Measurements from ENCODE around the gene EGR2.

The EGR2 gene

GRCh38 chr10:62816331-62817120 lies at the start of gene EGR2:
Gene EGR2 (minus strand): TSS chr10:62816366. CDS start chr10:62816029, 337 bp downstream.
- peak within 1 kb of the TSS; percentile 69 for H3K4me3 ChIP-seq (replicated peaks; ENCODE audit: low read depth, low read length)
- peak; percentile 97 for DNase-seq (ENCODE audit: low read depth)
- TF ChIP-seq CTCF (IDR thresholded peaks at IDR 0.05; ENCODE audit: low read length, missing control alignments) = no peak

GRCh38 chr10:62862447-62862846 lies 46.3 kb upstream of the EGR2 start:
- DNase-seq (ENCODE audit: low read depth) = no peak
- H3K4me3 ChIP-seq (replicated peaks; ENCODE audit: low read depth, low read length) = no peak overlapping the region
- TF ChIP-seq CTCF (IDR thresholded peaks at IDR 0.05; ENCODE audit: low read length, missing control alignments) = no peak

DNA sequence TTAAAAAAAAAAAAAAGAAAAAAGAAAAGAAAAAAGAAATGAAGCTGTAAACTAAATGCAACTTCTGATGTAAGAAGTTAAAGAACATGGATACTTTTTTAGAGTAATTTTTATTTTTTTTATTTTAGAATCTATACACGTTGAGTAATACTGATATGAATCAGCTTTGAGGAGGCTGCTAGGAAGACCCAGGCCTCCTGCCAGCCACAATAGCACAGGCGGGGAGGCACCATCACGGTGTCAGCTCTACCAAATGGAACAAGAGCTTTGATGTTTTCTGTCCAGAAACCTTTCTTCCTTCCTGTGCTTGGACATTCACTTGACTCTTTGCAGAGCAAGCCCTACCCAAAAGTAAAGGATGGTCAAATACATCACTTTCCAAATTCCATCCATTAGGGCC lies 45.3 kb upstream of the EGR2 start:
- peak; percentile 14 for DNase-seq (ENCODE audit: low read depth)
- no peak overlapping the region for H3K4me3 ChIP-seq (replicated peaks; ENCODE audit: low read depth, low read length)
- no peak for TF ChIP-seq CTCF (IDR thresholded peaks at IDR 0.05; ENCODE audit: low read length, missing control alignments)

- peak; percentile 57 for DNase-seq (ENCODE audit: low read depth)
- no peak for TF ChIP-seq CTCF (IDR thresholded peaks at IDR 0.05; ENCODE audit: low read length, missing control alignments)
- H3K4me3 ChIP-seq (replicated peaks; ENCODE audit: low read depth, low read length) = no peak overlapping the region
These were observed 44.8 kb upstream of the EGR2 start for GRCh38 chr10:62860946-62861345.

- TF ChIP-seq CTCF (IDR thresholded peaks at IDR 0.05; ENCODE audit: low read length, missing control alignments) = no peak
- peak; percentile 21 for DNase-seq (ENCODE audit: low read depth)
- H3K4me3 ChIP-seq (replicated peaks; ENCODE audit: low read depth, low read length) = no peak overlapping the region
These were observed 42.2 kb upstream of the EGR2 start for GRCh38 chr10:62858364-62858763.

- DNase-seq (ENCODE audit: low read depth) = no peak
- H3K4me3 ChIP-seq (replicated peaks; ENCODE audit: low read depth, low read length) = no peak overlapping the region
- TF ChIP-seq CTCF (IDR thresholded peaks at IDR 0.05; ENCODE audit: low read length, missing control alignments) = no peak
These were observed 39.9 kb upstream of the EGR2 start for GRCh38 chr10:62856021-62856420.

- TF ChIP-seq CTCF (IDR thresholded peaks at IDR 0.05; ENCODE audit: low read length, missing control alignments) = no peak
- no peak for DNase-seq (ENCODE audit: low read depth)
- H3K4me3 ChIP-seq (replicated peaks; ENCODE audit: low read depth, low read length) = no peak overlapping the region
These were observed 37.5 kb upstream of the EGR2 start for GRCh38 chr10:62853710-62854109.

Measured in fibroblast of pulmonary artery (primary cell).